Fibroblast of lung (primary cell): ENCODE data around the gene DRICH1.
"Not testable (repeated sequence)": the region's sequence is repeated elsewhere in the genome, so short reads cannot be mapped to it uniquely, and the experiment has no call there.

Experiments used
- CTCF ChIP-seq, 2 donors: IDR thresholded peaks in 1 of 2; conservative IDR thresholded peaks in 1 of 2; 1 replicate in 1 of 2; 2 replicates in 1 of 2; pipeline ENCODE4 v1.5.1; 2011 to 2012; ENCODE audit warnings: low read length in 2 of 2, control low read depth in 1 of 2, inconsistent platforms in 1 of 2, low read depth in 1 of 2, mild to moderate bottlenecking in 1 of 2
- EZH2 ChIP-seq: IDR thresholded peaks from 2 replicates; pipeline ENCODE4 v1.5.1; 2012; ENCODE audit warnings: low read length, control low read depth, mild to moderate bottlenecking; ENCODE audit errors: missing control alignments

DNA sequence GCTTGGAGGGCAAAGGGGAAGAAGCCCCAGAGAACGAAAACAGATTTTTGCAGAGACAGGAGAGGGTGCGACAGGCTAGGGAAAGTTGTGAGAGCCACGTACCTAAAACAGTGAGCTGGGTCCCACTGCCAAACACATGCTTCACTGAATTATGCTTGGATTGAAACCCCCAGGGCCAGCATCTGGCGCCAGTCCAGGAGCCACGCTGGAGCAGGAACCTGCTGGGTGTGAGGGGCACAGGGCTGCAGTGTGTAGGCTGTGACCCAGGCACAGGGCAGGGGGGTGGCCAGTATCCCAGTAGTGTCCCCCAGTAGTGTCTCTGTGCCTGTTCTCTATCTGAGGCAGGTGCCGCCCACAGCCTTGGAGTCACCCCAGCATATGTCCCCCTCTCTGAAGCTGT, 8.1 kb upstream of the DRICH1 start:
- TF ChIP-seq EZH2; CTCF (conservative IDR thresholded peaks at IDR 0.05 in 1 of 2, IDR thresholded peaks at IDR 0.05 in 1 of 2; ENCODE audit: low read depth in 1 of 2, low read length in 2 of 2): not testable (repeated sequence)
